ENCODE data around the gene ZG16. TPM values are rescaled to one million over a fixed set of nuclear protein-coding genes. Genes with fewer than 3 reads are reported as not detected.

ZG16 gene
- total RNA-seq, 2 donors from 2014 or later, result not detected

DNA sequence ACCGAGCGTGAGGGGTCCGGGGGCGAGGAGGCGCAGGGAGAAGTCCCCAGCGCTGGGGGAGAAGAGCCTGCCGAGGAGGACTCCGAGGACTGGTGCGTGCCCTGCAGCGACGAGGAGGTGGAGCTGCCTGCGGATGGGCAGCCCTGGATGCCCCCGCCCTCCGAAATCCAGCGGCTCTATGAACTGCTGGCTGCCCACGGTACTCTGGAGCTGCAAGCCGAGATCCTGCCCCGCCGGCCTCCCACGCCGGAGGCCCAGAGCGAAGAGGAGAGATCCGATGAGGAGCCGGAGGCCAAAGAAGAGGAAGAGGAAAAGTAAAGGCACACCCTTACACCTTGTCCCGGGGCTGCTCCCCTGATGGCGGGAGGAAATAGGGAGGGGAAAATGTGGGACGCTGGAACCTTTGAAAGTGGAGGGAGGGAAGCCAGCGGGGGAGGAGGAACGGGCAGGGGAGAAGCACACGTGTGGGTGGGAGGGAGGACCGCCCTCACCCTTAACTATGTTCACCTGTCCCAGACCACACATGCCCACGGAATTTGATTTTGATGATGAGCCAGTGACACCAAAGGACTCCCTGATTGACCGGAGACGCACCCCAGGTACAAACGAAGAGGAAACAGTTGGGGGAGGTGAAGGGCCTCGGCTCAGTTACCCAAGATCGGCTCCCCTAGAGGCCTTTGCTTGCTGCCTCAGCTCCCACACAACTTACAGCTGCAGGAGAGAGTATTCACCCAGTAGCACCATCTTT is 38.8 kb downstream of the ZG16 start:
- H3K4me3 Mint-ChIP-seq, result peak overlapping the region; percentile 92
- H3K27ac Mint-ChIP-seq, result peak overlapping the region; percentile 88
- Histone ChIP-seq H3K27me3 (ENCODE audit: control insufficient read depth, insufficient read depth, low read length, poor library complexity, severe bottlenecking) (no peaks in the 10 kb centered on the region), H3K9me3 (ENCODE audit: control insufficient read depth, low read length) (no peaks in the 10 kb centered on the region), H3K4me1 (ENCODE audit: control insufficient read depth, insufficient read depth, low read length) (peaks cover 5% of the 10 kb centered on the region), H3K36me3 (ENCODE audit: control insufficient read depth, insufficient read depth, low read length) (peaks cover 30% of the 10 kb centered on the region), H3K4me3 (ENCODE audit: low read length) (peak overlapping the region; percentile 81), H3K9ac (ENCODE audit: extremely low read depth, low read length, poor library complexity, severe bottlenecking) (peak overlapping the region; percentile 62), H3K27ac (ENCODE audit: low read depth, low read length) (peak overlapping the region; percentile 9)
- peaks cover 11% of the 10 kb centered on the region for H3K27me3 Mint-ChIP-seq (ENCODE audit: insufficient read depth)
- 0 to 2% methylated on average over 16 to 36 of the region's 37 CpGs for WGBS, 2 experiments (ENCODE audit: insufficient coverage in 1 of 2, insufficient read length in 1 of 2)
- DNase-seq, result peak; percentile 85
- H3K9me3 Mint-ChIP-seq, result no peaks in the 10 kb centered on the region
- peaks cover 28% of the 10 kb centered on the region for H3K36me3 Mint-ChIP-seq (ENCODE audit: low read depth)
- TF ChIP-seq, protein P1, sequence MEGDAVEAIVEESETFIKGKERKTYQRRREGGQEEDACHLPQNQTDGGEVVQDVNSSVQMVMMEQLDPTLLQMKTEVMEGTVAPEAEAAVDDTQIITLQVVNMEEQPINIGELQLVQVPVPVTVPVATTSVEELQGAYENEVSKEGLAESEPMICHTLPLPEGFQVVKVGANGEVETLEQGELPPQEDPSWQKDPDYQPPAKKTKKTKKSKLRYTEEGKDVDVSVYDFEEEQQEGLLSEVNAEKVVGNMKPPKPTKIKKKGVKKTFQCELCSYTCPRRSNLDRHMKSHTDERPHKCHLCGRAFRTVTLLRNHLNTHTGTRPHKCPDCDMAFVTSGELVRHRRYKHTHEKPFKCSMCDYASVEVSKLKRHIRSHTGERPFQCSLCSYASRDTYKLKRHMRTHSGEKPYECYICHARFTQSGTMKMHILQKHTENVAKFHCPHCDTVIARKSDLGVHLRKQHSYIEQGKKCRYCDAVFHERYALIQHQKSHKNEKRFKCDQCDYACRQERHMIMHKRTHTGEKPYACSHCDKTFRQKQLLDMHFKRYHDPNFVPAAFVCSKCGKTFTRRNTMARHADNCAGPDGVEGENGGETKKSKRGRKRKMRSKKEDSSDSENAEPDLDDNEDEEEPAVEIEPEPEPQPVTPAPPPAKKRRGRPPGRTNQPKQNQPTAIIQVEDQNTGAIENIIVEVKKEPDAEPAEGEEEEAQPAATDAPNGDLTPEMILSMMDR (conservative IDR thresholded peaks at IDR 0.05), result peak; percentile 51
- H3K4me1 Mint-ChIP-seq, result peaks cover 43% of the 10 kb centered on the region

DNA sequence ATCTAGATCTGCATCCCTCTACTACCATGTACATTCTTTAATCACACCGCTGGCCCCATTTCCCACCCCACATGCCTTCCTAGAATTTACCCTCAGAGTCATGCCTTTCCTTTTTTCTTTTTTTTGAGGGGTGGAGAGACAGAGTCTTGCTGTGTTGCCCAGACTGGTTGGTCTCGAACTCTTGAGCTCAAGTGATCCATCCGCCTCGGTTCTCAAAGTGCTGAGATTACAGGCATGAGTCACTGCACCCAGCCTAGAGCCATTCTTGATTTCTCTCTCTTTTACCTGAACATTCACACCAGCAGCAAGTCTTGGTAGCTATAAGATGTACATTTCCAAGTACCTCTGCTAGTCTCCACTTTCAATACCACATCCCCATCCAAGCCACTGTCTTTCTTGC is 40.0 kb downstream of the ZG16 start:
- Histone ChIP-seq H3K9me3 (ENCODE audit: control insufficient read depth, low read length) (no peaks in the 10 kb centered on the region), H3K4me1 (ENCODE audit: control insufficient read depth, insufficient read depth, low read length) (peaks cover 5% of the 10 kb centered on the region), H3K27ac (ENCODE audit: low read depth, low read length) (no peak overlapping the region), H3K4me3 (ENCODE audit: low read length) (peak overlapping the region; percentile 17), H3K9ac (ENCODE audit: extremely low read depth, low read length, poor library complexity, severe bottlenecking) (no peak overlapping the region), H3K36me3 (ENCODE audit: control insufficient read depth, insufficient read depth, low read length) (peaks cover 30% of the 10 kb centered on the region), H3K27me3 (ENCODE audit: control insufficient read depth, insufficient read depth, low read length, poor library complexity, severe bottlenecking) (no peaks in the 10 kb centered on the region)
- H3K9me3 Mint-ChIP-seq, result no peaks in the 10 kb centered on the region
- peak overlapping the region; percentile 37 for H3K4me3 Mint-ChIP-seq
- peaks cover 7% of the 10 kb centered on the region for H3K27me3 Mint-ChIP-seq (ENCODE audit: insufficient read depth)
- peaks cover 28% of the 10 kb centered on the region for H3K36me3 Mint-ChIP-seq (ENCODE audit: low read depth)
- H3K27ac Mint-ChIP-seq, result peak overlapping the region; percentile 27
- DNase-seq, result no peak
- peaks cover 38% of the 10 kb centered on the region for H3K4me1 Mint-ChIP-seq
- WGBS, 2 experiments (ENCODE audit: insufficient coverage in 1 of 2, insufficient read length in 1 of 2), result 82 to 95% methylated on average over 4 of the region's 4 CpGs
- TF ChIP-seq, protein P1 (conservative IDR thresholded peaks at IDR 0.05), result no peak

DNA sequence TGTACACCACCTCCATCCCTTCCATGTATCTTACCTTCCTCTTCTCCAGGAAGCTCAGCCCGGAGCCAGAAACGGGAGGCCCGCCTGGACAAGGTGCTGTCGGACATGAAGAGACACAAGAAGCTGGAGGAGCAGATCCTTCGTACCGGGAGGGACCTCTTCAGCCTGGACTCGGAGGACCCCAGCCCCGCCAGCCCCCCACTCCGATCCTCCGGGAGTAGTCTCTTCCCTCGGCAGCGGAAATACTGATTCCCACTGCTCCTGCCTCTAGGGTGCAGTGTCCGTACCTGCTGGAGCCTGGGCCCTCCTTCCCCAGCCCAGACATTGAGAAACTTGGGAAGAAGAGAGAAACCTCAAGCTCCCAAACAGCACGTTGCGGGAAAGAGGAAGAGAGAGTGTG is 41.5 kb downstream of the ZG16 start:
- Histone ChIP-seq H3K9ac (ENCODE audit: extremely low read depth, low read length, poor library complexity, severe bottlenecking) (no peak overlapping the region), H3K9me3 (ENCODE audit: control insufficient read depth, low read length) (no peaks in the 10 kb centered on the region), H3K4me1 (ENCODE audit: control insufficient read depth, insufficient read depth, low read length) (peaks cover 2% of the 10 kb centered on the region), H3K4me3 (ENCODE audit: low read length) (no peak overlapping the region), H3K27ac (ENCODE audit: low read depth, low read length) (no peak overlapping the region), H3K36me3 (ENCODE audit: control insufficient read depth, insufficient read depth, low read length) (peaks cover 30% of the 10 kb centered on the region), H3K27me3 (ENCODE audit: control insufficient read depth, insufficient read depth, low read length, poor library complexity, severe bottlenecking) (no peaks in the 10 kb centered on the region)
- Mint-ChIP-seq H3K27me3 (ENCODE audit: insufficient read depth) (no peaks in the 10 kb centered on the region), H3K4me1 (peaks cover 31% of the 10 kb centered on the region), H3K36me3 (ENCODE audit: low read depth) (peaks cover 28% of the 10 kb centered on the region), H3K9me3 (no peaks in the 10 kb centered on the region), H3K4me3 (no peak overlapping the region), H3K27ac (peak overlapping the region; percentile 56)
- no peak for DNase-seq
- TF ChIP-seq, protein P1 (conservative IDR thresholded peaks at IDR 0.05), result peak; percentile 62
- WGBS, 2 experiments (ENCODE audit: insufficient coverage in 1 of 2, insufficient read length in 1 of 2), result 90 to 92% methylated on average over 8 to 15 of the region's 15 CpGs
